Activated CD8-positive, alpha-beta memory T cell treated with anti-CD3 and anti-CD28 coated beads, Interleukin-2, amount 50 U/mL, for 4 hours (primary cell): ENCODE measurements around the gene DPP4.
A peak's percentile ranks its signal among the peaks of the same experiment; 100 is the strongest.

ENCODE experiments used
- DNase-seq: peaks from one replicate; pipeline ENCODE4 v3.0.0-alpha.2; 2020

DPP4 gene

DNA sequence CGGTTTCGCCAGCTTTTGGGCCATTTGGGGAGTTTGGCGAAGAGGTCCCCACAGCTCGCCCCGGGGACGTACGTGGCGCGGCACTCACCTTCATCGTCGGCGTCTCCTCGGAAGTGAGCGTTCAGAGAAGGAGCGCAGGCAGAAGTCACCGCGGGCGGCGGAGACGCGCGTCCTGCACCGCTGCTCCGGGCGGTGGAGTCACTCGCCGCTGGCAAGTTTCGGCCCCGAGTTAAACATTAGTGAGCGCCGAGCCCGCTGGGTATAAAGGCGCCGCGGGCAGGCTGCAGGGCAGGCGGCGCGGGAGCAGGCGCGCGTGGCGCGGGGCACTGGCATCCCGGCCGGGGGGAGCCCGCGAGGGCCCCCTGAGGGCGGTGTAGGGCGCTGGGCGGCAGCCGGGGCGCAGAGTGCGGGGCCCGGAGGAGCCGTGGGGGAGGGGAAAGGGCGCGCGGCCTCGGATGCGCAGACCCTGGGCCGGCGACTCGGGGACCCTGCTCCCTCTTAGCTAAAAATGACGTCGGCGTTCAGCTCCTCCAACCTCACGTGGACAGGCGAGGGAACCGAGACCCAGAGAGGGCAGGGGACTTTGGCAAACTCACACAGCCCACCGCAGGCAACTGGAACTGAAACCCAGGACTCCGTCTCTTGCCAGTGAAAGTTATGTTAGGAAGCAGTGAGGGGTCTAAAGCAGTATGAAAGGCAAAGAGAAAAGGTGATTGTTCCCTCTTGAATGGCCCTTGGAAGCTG is at the start of gene DPP4:
Gene DPP4, minus strand, starts transcription at position 328 of the 744 bp plus-strand sequence. Its CDS starts 234 bp downstream, at position 94.
- peak; percentile 52 for DNase-seq

DNA sequence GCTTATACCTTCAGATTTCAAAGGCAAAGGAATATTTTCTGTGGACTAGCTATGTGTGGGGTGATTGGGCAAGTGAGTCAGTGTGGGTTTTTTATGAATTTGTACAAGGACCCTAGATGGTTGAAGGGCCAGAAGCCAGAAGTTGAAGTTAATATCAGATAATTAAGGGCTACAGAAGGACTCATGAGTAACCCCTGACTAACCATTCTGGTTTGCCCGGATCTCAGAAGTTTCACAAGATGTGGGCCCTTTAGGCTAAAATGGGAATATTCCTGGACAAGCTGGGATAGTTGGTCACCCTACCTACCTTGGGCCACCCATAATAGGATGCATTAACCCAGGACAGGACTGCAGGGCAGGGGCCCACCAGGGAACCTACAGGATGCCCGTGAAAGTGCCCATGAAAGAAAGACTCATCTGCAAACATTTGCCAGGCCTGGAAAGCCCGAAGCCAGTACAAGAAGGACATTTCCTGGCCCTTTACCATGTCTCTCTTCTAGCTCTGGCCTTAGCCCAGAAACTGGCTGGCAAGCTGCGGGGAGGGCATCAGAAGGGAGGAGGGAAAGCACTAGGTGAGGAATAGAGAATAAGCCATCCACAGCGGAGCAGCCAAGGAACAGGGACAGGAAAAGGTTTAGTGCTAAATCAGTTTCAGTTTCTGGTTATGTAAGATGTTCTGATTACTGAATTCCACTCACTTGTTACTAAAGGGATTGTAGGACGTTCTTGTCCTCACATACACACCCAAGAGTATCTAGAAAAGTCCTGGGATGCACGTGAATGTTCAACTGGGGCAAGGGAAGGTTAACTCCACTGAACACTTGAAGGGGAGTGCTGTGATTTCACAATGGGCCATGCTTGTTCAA is 44.4 kb upstream of the DPP4 start:
- DNase-seq: no peak

DNA sequence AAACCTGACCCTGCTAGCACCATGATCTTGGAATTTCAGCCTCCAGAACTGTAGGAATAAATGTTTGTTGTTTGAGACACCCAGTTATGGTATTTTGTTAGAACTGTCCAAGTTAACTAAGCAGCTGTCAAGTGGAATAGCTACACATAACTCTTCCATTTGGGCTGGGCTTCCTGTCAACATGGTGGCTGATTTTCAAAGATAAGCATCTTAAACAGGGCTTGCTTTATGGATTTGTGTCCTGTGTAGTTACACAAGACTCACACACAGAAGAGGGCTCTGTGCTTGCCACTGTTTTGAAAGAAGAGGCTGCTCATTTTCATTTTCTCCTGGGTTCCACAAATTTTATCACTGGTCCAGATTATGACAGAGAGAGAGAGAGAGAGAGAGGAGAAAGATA is 42.3 kb upstream of the DPP4 start:
- no peak for DNase-seq

DNA sequence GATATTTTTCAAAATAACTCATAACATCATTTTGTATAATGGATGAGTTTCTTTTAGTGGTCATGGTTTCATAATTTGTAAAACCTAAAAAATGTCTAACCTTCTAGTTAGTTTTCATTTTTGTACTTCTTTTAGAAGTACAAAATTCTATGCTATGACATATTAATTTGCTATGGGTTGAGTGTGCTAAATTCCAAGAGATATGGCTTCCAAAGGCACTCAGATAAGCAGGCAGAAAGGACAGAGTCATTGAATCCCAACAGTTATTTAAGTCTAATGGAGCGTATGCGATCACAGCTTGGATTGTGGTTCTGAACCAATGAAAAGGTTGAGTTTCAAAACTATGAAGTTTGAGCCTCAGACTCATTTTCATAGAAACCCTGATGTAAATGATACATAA is 41.1 kb upstream of the DPP4 start:
- DNase-seq: no peak

DNA sequence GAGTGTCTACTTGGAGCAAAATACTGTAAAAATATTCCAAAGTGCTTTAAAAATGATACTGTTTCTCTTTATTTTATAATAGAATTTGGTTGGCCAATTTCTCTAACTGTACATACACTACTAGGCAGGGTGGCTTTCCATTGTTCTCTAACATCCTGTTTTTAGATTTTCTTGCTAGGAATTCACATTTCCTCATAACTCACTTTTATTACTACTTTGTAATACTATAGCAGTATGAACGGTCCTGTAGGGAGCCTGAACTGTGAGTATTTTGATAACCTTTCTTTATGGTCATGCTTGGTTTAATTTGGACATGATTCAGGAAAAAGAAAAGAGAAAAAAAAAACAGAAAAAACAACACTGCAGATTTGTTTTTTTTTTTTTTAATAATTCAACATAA is 40.3 kb upstream of the DPP4 start:
- DNase-seq: no peak

DNA sequence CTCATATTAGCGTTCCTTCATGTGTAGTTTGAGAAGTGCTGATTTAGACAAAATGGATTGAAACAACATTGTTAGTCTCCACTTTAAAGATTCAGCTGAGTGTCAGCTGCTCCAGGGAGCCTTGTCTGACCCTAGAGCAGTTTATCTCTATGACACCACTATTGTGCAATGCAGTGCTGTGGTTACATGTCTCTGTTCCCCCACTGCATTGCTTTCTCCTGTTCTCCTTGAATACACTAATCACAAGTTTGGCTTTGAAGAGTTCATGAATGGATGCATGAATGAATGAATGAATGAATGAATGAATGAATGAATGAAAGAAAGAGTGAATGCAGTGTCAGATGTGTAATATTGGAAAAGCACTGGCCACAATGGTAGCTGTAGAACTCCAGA is 39.8 kb upstream of the DPP4 start:
- no peak for DNase-seq

DNA sequence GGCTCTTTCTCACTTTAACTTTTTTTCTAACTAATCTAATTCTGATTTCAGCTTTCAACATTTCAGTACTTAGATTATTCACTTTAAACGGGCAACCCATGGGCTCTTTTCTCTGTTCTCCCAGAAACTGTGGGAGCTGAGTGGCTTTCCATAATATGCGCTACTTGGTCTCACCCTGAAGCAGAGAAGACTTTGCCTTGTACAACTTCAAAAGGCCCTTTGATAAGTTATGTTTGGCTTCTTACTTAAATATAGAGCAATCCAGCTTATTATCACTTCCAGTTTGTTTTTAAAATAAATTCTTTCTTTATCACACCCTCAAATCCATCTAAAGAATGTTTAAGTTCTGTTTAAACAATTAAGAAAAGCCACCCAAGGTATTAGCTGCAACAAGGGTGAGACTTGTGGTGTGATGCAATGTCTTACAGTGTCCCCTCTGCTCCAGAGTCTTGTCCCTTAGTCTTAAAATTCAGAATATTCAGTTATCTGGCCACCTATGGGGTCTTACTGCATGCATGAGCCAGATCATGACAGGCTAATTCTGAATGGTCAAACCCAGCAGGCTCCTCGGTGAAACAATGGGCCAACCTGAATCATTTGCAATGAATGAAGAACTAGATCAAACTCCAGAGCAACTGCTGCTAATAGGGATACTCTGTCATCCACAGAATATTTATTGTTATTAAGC is 39.2 kb upstream of the DPP4 start:
- DNase-seq: no peak

DNA sequence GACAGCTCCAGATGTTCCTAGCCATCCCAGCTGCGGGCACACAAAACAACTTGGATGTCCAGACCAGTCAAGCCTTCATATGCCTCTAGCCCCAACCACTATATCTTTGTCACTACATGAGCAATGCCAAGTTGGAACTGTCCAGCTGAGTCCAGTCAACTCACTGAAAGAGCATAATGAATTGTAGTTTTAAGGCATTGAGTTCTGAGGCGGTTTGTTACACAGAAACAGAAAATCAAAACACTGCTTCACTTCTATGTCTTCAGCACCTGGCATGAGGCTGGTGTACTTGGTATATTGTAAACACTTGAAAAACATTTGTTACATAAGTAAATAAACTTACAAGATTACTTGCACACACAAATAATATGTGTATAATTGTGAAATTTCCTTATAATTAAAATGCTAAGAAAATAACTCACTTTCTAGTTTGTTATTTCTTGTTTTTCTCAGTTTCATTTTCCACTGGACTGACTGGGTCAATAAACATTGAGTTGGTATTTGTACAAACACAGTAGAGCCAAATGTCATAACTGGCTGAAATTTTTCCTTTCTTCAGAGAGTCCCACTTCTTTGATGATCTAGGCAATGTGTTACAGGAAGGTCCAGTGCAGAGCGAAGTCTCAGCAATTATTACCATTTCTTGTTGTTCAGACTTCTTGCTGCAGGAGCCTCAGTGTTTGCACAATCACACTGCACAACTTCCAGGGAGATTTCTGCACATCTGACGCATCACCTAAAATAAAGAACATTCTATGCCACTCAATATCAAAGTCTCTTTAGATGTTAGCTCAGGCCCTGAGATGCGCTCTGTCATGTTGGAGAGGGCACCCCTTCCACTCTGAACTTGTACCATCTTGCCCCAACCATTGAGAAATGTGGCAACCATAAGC is 38.2 kb upstream of the DPP4 start:
- DNase-seq: no peak

DNA sequence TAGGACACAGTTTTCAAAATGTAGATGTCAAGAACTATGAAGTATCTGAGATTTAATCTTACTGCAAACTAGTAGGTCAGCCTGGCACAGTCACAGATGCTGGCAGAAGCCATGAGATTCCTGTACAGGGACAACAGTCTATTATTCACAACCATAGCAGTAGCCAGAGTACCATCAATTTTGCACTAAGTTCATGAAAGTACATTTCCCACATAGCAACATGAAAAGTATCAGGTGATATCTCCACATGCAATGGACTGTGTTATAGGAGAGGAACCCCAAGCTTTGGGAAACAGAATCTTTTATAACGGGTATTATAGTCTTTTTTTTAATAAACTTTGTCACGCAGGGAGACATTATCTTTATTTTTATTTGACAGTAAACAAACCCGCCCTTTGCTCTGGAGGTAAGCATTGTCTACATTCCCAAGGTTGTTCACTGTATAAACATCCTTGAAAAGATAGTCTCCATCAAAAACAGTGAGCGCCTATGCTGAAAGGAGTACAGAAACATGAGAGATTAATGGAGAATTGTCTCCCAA is 33.4 kb upstream of the DPP4 start:
- no peak for DNase-seq

DNA sequence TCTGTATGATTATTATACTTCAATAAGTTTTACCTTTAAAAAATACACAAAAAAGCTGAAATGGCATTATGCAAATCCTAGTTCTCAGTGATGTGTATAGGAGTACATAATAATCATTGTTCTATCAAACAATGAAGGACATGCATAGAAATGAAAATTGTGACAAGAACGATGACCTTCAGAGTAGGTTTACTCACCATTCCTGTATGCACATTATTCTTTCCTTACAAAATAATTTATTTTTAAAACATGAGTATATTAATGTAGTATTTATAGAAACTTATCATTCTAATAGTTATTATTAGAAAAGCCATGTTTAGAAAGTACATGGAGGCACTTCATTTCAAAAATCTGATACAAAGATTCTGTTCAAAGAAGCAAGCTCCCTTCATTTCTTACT is 32.7 kb upstream of the DPP4 start:
- no peak for DNase-seq

DNA sequence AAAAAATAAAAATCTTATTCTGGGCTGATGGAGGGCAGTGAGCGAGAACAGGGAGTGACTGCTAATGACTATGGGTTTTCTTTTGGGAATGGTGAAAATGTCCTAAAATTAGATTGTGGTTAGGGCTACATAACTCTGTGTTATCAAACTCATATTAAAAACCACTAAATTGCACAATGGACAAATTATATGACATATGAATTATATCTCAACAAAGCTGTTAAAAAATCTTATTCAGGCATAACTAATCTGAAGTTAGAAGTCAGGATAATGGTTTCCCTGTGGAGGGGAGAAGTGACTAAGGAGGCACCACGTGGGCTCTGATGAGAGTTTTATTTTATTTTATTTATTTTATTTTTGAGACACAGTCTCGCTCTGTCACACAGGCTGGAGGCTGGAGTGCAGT is 32.1 kb upstream of the DPP4 start:
- DNase-seq: no peak

DNA sequence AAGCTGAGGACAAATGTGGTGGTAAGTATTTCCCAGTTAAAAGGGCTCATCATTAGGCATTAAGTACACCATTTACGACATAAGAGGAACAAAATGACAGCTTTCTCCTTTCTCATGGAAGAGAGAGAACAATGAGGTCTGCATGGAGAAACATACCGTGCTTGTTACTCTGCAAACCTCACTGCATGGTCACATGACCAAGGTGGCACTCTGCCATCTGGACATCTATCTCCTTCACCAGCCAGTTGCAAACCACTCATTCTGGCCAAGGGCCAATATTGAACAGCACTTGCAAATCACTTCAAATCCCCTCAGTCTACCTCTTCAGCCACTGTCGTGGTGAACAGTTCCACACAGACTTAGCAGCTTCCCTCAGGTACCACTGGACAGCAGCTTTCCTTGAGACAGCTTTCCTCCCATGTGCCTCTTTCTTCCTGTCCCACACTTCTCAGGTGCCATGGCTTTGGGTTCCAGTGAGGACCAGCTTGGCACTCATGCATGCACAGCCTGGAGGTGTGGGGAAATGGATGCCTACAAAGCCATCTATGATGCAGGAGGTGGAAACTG is 29.5 kb upstream of the DPP4 start:
- DNase-seq: no peak

DNA sequence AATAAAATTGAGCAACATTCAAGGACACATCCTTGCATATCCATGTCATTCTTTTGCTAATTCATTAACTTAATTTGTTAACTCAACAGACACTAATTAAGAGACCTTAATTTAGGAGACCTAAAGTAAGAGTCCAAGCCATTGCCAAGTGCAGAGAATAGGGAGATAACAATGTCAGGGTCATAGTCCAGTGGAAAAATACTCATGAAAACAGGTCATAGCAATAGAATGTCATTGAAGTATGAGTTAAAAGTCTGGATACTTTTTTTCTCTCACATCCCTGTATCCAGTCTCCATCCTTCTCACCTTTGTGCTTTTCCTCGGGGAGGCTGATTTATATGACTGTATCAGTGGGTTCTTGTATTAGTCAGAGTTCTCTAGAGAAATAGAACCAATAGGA is 26.6 kb upstream of the DPP4 start:
- DNase-seq: no peak

DNA sequence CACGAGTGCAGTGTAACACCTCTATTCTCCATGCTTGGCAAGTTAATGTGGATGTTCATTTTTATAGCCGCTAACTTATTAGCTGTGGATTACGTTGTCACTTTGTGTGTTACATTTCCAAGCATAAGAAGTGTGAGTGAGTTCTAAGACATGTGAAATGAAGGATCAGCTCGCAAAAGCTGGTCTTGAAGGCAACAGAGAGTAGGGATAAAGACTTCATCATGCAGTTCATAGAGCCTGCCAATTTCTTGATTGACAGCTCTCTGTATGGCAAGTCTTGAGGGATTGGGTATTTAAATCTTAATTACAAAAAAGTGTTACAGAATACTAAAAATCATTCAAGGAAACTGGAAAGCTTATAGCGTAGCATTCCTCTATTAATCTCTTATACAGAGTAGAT is 25.8 kb upstream of the DPP4 start:
- DNase-seq: no peak

DNA sequence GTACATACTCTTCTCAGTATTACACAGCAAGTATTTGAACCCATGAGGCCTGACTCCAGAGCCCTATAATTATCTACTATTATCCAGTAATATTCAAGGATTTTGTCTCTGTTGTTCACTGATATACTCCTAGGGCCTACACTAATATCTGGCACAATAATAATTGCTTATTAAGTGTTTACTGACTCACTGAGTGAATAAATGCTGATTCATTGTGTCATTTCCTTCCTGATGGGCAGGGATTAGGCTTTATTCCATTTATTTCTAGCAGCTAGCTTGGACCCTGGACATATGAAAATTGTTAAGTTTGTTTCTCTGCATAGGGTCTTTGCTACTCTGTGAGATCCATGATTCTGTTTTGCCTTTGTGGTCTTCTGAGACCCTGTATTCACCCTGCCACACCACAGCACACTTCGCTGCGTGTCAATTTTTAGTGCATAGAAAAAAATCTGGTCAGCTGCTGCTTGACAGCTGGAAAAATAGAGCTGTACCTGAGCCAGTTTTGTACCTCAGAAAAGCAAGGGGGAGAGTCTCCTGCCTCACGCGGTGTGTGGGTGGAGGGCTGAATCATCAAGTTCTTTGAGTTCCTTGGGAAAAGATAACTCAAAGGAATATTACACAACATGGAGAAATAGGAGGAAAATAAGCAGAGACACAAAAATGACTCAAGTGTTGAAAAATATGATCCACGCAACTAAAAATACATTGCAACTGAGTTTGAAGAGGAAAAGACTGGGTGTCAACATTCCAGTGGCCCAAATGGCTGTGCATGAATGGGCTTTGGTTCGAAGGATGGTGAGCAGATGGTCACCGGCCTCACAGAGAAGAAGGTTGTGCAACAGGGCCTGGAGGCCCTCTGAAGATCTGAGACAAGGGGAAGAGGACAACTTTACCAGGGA is 18.9 kb upstream of the DPP4 start:
- no peak for DNase-seq

DNA sequence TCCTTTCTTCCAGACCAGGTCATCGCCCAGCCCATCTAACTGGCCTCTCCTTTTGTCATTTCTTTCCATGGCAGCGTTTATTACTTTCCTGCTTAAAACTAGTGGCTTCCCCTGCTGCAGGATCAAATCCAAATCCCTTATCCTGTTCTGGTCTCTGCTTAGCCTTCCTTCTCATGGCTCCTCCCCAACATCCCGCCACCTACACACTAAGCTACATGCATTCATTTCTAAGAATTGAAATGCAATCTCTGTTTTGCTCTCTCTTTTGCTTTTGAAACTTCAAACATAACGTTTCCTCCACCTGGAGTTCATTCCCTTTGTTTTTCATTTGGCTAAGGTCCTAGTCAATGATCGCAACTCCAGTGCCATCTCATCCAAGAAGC is 18.0 kb upstream of the DPP4 start:
- no peak for DNase-seq

DNA sequence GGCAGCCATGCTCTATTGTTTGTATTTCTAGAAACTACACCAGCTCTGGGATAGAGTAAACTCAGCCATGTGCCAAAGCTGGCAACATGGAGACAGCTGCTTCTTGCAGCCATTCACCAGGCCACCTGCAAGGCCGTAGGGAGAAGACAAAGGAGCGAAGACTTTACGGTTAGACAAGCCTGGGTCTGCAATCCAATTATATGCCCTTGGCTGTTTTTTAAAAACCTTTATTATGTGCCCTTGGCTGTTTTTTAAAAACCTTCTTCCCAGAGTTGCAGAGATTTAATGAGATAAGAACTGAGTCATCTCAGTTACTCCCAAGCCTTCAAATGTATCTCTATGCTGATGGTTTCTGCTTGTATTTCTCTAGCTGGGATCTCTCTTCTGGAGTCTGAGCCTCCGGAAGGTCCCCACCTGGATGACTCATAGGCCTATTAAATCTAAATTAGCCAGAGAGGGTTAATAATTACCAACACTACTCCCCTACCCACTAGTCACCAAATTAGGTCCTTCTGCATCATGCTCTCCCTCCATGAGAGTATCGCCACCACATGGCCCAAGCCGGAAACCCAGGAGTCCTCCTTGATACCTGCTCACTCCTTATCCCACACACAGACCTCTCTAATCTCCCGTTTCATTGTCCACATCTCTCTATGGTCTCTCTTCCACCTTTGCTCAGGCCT is 17.5 kb upstream of the DPP4 start:
- DNase-seq: peak; percentile 15

DNA sequence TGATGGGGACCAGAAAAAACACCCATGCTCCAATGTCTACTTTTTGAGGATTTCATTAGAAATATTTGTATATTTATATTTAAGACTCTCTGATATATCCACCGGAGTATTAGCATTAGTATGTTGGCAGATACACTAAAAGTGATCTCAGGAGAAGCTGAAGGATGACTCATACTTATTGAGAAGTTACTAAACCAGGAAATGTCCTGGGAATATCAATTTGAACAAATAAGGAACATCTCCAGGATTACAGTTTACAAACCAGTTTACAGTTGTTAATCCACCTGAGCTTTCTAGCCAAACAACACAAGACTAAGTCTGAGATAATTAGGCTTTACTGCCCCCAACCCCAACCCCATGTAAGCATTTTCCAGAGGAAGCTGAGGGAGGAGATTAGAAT is 16.1 kb upstream of the DPP4 start:
- no peak for DNase-seq

DNA sequence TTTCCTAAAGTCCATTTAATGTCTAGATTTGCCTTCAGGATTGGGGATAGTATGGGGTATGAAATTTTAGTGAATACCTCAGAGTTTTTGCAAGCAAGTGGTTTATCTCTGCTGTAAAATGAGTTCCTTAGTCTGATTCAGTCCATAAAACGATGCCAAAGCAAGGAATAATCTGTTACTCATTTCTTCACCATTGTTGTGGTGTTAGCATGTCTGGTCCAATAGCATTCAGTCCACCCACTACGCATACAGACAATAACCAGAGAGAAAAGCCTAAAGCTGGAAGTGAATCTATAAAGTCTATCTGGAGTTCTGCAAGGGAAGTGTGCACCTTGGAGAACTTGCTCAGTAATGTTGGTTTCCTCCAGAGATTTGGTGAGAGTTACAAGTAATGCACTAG is 12.9 kb upstream of the DPP4 start:
- no peak for DNase-seq
